ENCODE results near the gene KBTBD8. TPM values are rescaled to one million over a fixed set of nuclear protein-coding genes. Genes with fewer than 3 reads are reported as not detected.

Gene KBTBD8
- total RNA-seq, 1 donor from 2014 or later: 53.3 TPM

- POLR2A ChIA-PET: interaction anchor here (1.0 kb wide), 1 partner anchor 14 kb away, joined by 3 read pairs; no protein-coding TSS in a partner anchor
- DNase-seq: no peak
Observed at GRCh38 chr3:67030785-67031740, 33.0 kb downstream of the KBTBD8 start.

GRCh38 chr3:67031986-67032385 is 33.9 kb downstream of the KBTBD8 start:
- H3K4me3 Mint-ChIP-seq: no peak overlapping the region

More at GRCh38 chr3:67030785-67031740, 33.0 kb downstream of the KBTBD8 start:
- Mint-ChIP-seq H3K9me3 (no peaks in the 10 kb centered on the region), H3K36me3 (ENCODE audit: low read depth) (no peaks in the 10 kb centered on the region), H3K4me3 (no peak overlapping the region), H3K27ac (no peak overlapping the region), H3K4me1 (peaks cover 23% of the 10 kb centered on the region), H3K27me3 (no peaks in the 10 kb centered on the region)
- TF ChIP-seq CTCF (IDR thresholded peaks at IDR 0.05): no peak
- intact Hi-C loops (cut with micrococcal nuclease): no loop called here
- no peak for ATAC-seq (ENCODE audit: low read depth)
- CTCF ChIA-PET: interaction anchor here (1.3 to 2.9 kb wide), 2 partner anchors 41 to 82 kb away, joined by 5 to 11 read pairs; no protein-coding TSS in a partner anchor

GRCh38 chr3:67033079-67033478 is 35.0 kb downstream of the KBTBD8 start:
- ATAC-seq (ENCODE audit: low read depth) (no peak), DNase-seq (no peak)
- no peak overlapping the region for H3K27ac Mint-ChIP-seq
- peaks cover 21% of the 10 kb centered on the region for H3K4me1 Mint-ChIP-seq
- H3K27me3 Mint-ChIP-seq: no peaks in the 10 kb centered on the region
- TF ChIP-seq CTCF (IDR thresholded peaks at IDR 0.05): no peak
- no peaks in the 10 kb centered on the region for H3K36me3 Mint-ChIP-seq (ENCODE audit: low read depth)
- CTCF ChIA-PET: interaction anchor here (1.4 kb wide), 1 partner anchor 44 kb away, joined by 4 read pairs; no protein-coding TSS in a partner anchor
- POLR2A ChIA-PET: interaction anchor here (0.6 kb wide), 1 partner anchor 35 kb away, joined by 5 read pairs; the partner anchor contains the start of gene KBTBD8
- intact Hi-C loops (cut with micrococcal nuclease): loop anchor here (2.0 kb wide), 1 partner anchor 14 kb away; no protein-coding TSS in a partner anchor
- H3K9me3 Mint-ChIP-seq: no peaks in the 10 kb centered on the region
- H3K4me3 Mint-ChIP-seq: no peak overlapping the region

More at GRCh38 chr3:67031986-67032385, 33.9 kb downstream of the KBTBD8 start:
- ATAC-seq (ENCODE audit: low read depth) (no peak), DNase-seq (no peak)
- ChIA-PET CTCF (no interaction called here), POLR2A (no interaction called here)
- Mint-ChIP-seq H3K36me3 (ENCODE audit: low read depth) (no peaks in the 10 kb centered on the region), H3K27me3 (no peaks in the 10 kb centered on the region), H3K9me3 (no peaks in the 10 kb centered on the region), H3K4me1 (peaks cover 23% of the 10 kb centered on the region), H3K27ac (no peak overlapping the region)
- no peak for TF ChIP-seq CTCF (IDR thresholded peaks at IDR 0.05)
- intact Hi-C loops (cut with micrococcal nuclease): loop anchor here (2.0 kb wide), 1 partner anchor 13 kb away; no protein-coding TSS in a partner anchor

GRCh38 chr3:67034371-67034770 is 36.3 kb downstream of the KBTBD8 start:
- intact Hi-C loops (cut with micrococcal nuclease): no loop called here
- ChIA-PET POLR2A (interaction anchor here (0.6 kb wide), 1 partner anchor 61 kb away, joined by 5 read pairs; no protein-coding TSS in a partner anchor), CTCF (interaction anchor here (2.2 kb wide), 1 partner anchor 62 kb away, joined by 9 read pairs; no protein-coding TSS in a partner anchor)
- H3K4me1 Mint-ChIP-seq: peaks cover 16% of the 10 kb centered on the region
- ATAC-seq (ENCODE audit: low read depth) (no peak), DNase-seq (no peak)
- no peak overlapping the region for H3K4me3 Mint-ChIP-seq
- no peaks in the 10 kb centered on the region for H3K27me3 Mint-ChIP-seq
- H3K9me3 Mint-ChIP-seq: no peaks in the 10 kb centered on the region
- H3K36me3 Mint-ChIP-seq (ENCODE audit: low read depth): no peaks in the 10 kb centered on the region
- TF ChIP-seq CTCF (IDR thresholded peaks at IDR 0.05): no peak
- no peak overlapping the region for H3K27ac Mint-ChIP-seq

- intact Hi-C loops (cut with micrococcal nuclease): loop anchor here (1.0 kb wide), 3 partner anchors 47 to 99 kb away; no protein-coding TSS in a partner anchor
- DNase-seq (no peak), ATAC-seq (ENCODE audit: low read depth) (peak; percentile 28)
- no peak overlapping the region for H3K27ac Mint-ChIP-seq
- no peak for TF ChIP-seq CTCF (IDR thresholded peaks at IDR 0.05)
- H3K4me3 Mint-ChIP-seq: no peak overlapping the region
- no peaks in the 10 kb centered on the region for H3K36me3 Mint-ChIP-seq (ENCODE audit: low read depth)
- no peaks in the 10 kb centered on the region for H3K9me3 Mint-ChIP-seq
- H3K27me3 Mint-ChIP-seq: no peaks in the 10 kb centered on the region
- peaks cover 5% of the 10 kb centered on the region for H3K4me1 Mint-ChIP-seq
- CTCF ChIA-PET: interaction anchor here (0.7 to 5.3 kb wide), 11 partner anchors 10 to 215 kb away, joined by 3 to 72 read pairs (median 7); partner anchors contain the start of gene KBTBD8
- POLR2A ChIA-PET: interaction anchor here (2.1 kb wide), 1 partner anchor 66 kb away, joined by 4 read pairs; no protein-coding TSS in a partner anchor
Observed at GRCh38 chr3:67037615-67038014, 39.5 kb downstream of the KBTBD8 start.

All from activated B cell treated with CpG ODN at 0.5 μM for 24 hours (primary cell).